Activated CD8-positive, alpha-beta memory T cell treated with anti-CD3 and anti-CD28 coated beads for 48 hours (primary cell): ENCODE data around the gene EIF3F.
"Not testable (repeated sequence)": the region's sequence is repeated elsewhere in the genome, so short reads cannot be mapped to it uniquely, and the experiment has no call there.

Experiments used
- DNase-seq, 3 experiments: peaks; one replicate each; pipeline ENCODE4 v3.0.0-alpha.2; 2020; ENCODE audit warnings: low read depth in 2 of 3, low spot score in 2 of 3

The EIF3F gene

GRCh38 chr11:7987560-7987883, 385 bp downstream of the EIF3F start:
- not testable (repeated sequence) for DNase-seq

GRCh38 chr11:7994581-7995278, 7.6 kb downstream of the EIF3F start:
- DNase-seq = no peak

- DNase-seq = no peak
These were observed 12.7 kb downstream of the EIF3F start for GRCh38 chr11:7999795-8000194.

- no peak for DNase-seq
These were observed 13.3 kb downstream of the EIF3F start for GRCh38 chr11:8000390-8000789.

- no peak for DNase-seq
These were observed 15.5 kb downstream of the EIF3F start for GRCh38 chr11:8002676-8003075.

DNA sequence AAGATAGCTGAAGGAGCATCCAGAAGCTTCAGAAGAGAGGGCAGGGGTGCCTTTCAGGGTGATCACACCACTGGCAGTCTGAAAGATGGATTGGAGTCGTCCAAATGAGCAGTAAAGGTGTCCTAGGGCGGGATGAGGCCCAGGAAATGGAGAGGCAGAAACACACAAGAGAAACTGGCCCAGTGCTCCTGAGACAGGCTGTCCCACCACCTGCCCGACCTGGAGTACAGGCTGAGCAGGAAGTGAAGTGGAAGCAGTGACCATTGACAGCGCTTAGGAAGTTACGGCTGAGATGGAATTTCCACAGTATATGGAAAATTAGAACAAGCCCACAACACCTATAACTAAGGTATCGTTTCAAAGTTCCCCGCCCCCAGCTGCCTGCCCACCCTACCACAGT, 16.1 kb downstream of the EIF3F start:
- no peak for DNase-seq

DNA sequence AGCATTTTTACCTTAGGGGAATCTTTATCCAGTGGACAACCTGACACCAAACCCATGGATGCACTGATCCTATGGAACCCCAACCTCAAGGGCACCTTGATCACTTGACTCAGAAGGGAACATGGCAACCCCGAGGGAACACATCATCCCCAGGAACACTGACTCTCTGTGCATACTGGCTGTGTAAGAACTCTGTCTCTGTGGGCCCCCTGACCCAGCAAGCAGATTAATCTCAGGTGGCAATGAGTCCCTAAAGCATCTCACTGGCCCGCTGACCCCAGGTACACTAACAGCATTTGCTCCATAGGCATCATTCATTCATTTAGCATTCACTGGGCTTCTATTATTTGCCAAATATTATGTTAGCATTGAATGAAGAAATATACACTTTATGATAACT, 16.9 kb downstream of the EIF3F start:
- DNase-seq = no peak

GRCh38 chr11:8005556-8005955, 18.4 kb downstream of the EIF3F start:
- DNase-seq = no peak

DNA sequence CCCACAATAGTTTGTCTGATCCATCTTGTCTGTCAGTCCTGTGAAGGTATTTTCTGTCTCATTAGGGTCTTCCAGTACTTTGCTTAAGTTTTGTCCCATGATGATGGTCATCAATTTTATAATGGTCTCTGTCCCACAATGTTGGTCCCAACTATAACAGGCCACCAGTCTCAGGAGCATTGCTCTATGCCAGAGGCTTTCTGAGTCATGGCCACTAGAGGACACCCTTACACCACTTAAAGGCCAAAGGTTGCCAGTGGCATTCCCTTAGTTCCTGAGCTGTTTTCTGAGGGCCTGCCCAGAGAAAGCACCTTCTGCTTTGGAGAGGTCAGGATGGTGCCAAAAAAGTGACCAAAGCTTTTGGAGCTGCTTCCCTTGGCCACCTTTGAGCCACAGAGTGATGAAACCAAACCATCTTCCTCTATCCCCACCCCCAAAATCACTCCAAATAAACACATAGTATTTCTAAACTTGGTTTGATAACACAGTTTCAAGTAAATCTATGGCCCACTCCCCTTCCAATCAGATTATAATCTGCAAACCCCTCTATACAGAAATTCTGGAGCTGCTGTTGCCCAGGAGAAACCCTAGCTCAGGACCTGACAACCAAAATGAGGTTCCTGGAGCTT, 19.3 kb downstream of the EIF3F start:
- DNase-seq = peak in 1 of 3 experiments; percentile 2

GRCh38 chr11:8008212-8008611, 21.1 kb downstream of the EIF3F start:
- DNase-seq = no peak

DNA sequence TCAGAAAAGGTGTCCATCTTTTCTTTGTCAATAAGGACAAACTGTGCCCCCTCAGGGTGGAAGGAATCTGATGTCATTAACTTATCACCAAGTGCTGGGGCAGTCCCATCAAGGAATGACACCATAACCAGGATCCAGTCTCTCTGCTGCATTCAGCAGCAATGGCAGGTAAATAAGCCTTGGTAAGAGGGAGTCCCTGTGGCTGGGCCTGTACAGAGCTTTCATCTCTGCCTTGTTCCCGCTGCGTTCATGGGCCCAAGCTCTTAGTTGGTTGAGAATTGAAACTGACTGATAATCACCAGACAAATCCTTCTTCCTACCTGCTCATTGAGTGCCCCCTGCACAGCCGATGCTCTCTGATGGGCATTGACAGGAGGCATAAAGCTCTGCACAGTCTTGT, 22.7 kb downstream of the EIF3F start:
- DNase-seq = no peak

DNA sequence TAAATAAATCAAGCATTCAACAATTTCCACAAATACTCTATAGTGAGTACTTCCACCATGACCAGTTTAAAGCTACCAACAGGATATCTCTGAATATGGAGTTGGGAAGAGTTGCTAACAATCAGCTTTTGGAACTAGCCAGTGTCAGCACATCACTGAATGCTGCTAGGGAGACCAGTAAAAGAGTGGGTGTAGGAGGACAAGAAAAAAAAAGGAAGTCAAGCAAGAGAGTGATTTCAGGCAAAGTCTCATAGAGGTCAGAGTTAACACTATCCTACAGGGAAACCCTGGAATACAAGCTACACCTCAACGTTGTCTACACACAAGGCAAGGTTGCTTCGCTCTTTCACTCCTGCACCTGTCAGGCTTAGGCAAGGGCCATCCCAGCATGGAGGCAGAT, 24.2 kb downstream of the EIF3F start:
- DNase-seq = no peak

GRCh38 chr11:8011981-8012444, 24.9 kb downstream of the EIF3F start:
- no peak for DNase-seq

- DNase-seq = no peak
These were observed 26.7 kb downstream of the EIF3F start for GRCh38 chr11:8013833-8014232.

DNA sequence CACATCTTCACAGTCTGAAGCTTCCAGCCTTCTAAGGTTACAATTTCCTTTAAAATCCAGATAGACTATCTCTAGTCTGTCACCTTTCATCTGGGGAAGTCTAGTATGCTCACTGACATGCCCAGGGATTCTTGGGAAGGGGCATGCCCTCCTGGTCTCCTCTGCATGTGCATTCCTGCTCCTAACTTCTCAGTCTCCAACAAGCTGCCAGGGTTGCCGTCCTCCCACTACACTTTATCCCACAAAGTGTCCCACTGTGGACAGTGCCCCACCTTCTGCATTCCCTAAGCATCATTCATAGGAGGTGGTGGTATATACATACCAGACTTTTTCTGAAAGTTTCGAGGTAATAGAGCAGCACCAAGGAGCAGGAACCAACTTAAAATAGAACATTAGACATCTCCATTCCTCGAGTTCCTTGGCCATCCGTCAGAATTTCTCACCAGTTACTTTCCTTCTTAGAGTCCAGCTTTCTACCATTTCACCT, 28.7 kb downstream of the EIF3F start:
- no peak for DNase-seq

DNA sequence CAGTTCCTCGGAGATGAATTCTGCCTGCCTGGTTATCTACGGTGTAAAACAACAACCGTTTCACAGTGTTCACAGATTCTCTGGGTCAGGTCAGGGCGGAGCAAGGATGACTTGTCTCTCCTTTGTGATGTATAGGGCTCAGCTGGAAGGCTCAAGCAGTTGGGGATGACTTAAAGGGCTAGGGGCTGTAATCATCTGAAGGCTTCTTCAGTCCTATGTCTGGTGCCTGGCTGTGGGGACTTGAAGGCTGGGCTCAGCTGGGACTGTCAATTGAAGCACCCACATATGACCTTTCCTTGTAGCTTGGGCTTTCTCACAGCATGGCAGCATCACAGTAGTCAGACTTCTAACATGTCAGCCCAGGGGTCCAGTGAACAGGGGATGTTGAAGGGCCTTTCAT, 29.3 kb downstream of the EIF3F start:
- no peak for DNase-seq

DNA sequence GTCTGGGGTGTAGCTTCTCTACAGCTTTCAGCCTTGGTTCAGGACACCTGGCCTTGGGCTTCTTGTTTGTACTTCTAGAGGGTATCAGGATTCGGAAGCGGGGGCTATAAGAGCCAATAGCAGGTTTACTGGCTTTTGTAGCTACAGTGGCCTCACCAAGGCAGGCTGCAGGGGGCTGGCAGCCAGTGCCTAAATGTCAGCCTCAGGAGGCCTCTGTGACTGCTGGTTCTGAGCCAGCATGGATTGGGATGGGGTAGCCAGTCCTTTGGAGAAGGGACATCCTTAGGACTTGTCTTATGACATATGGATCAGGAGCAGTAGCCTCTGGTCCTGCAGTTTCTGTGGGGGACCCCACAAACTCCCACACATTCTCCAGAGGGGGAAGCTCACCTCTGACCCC, 29.9 kb downstream of the EIF3F start:
- DNase-seq = no peak

- no peak for DNase-seq
These were observed 30.9 kb downstream of the EIF3F start for GRCh38 chr11:8017894-8018483.

GRCh38 chr11:8018484-8019313, 31.6 kb downstream of the EIF3F start:
- peak in 2 of 3 experiments; percentile 22 for DNase-seq

DNA sequence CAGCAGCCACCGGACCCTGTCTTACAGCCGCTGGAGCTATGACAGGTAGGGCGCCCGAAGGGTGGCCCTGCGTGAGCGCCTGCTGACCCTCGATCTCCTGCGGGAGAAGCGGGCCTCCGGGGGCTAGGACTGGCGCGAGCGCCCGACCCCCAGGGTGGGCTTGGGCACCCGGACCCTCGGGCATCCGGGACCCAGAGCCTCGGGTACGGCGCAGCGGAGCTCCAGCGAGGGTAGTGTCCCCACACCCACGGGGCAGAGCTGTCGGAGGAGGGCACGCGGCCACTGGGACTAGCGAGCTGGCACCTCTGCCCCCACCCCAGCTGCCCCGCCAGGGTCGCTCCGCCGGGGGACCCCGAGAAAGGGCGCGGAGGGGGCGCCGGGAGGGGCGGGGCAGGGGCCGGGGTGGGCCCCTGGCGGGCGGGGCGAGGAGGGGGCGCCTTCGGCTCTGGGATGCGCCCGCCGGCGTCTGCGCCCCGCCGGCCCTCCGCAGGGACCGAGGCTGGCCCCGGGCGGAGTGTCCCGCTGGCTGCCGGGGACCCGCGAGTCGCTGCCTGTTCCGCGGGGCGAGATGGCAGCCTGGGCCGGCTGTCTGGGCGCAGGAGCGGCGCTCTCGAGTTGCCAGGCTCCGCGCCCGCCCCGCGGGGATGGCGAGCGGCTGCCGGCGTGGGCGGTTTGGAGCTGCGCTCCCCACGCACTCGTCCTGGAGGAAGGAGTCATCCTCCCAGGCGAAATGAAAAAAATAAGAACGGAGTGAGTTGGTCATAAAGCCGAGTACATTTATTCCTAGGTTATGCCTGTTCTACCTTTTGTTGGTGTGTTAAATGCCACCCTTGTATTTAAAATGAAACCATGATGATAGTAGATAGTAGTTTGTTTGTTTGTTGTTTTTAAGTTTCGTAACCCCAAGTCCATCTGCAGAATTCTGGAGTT, 32.4 kb downstream of the EIF3F start:
- no peak for DNase-seq

GRCh38 chr11:8020244-8020597, 33.1 kb downstream of the EIF3F start:
- no peak for DNase-seq
